Karpas-422 (cell line): Measurements from ENCODE around the gene ULK1. TPM values are rescaled to one million over a fixed set of nuclear protein-coding genes. Genes with fewer than 3 reads are reported as not detected.

Source experiments
- DNase-seq: peaks from one replicate; pipeline ENCODE4 v3.0.0-alpha.2; 2015
- H2AFZ ChIP-seq: fragments of 200-600 bp; sonication (generic); 2 replicates; pipeline ENCODE4 v1.6.1; 2014; ENCODE audit warnings: antibody characterized with exemption, low read length, mixed read lengths
- H3K27ac ChIP-seq: fragments of 200-600 bp; sonication (generic); 2 replicates; pipeline ENCODE4 v1.5.1; 2014; ENCODE audit warnings: mild to moderate bottlenecking, low read length, moderate library complexity
- H3K27me3 ChIP-seq: fragments of 200-600 bp; sonication (generic); 2 replicates; pipeline ENCODE4 v1.6.1; 2014; ENCODE audit warnings: low read length, mixed read lengths
- H3K36me3 ChIP-seq: fragments of 200-600 bp; sonication (generic); 2 replicates; pipeline ENCODE4 v1.6.1; 2014; ENCODE audit warnings: low read length, mixed read lengths; ENCODE audit not compliant: insufficient read depth
- H3K4me1 ChIP-seq: fragments of 200-600 bp; sonication (generic); 2 replicates; pipeline ENCODE4 v1.6.1; 2014; ENCODE audit warnings: mild to moderate bottlenecking, low read length, mixed read lengths
- H3K4me2 ChIP-seq: fragments of 200-600 bp; sonication (generic); 2 replicates; pipeline ENCODE4 v1.6.1; 2014; ENCODE audit warnings: low read length, low read depth, mild to moderate bottlenecking; ENCODE audit not compliant: poor library complexity, severe bottlenecking
- H3K4me3 ChIP-seq: fragments of 200-600 bp; sonication (generic); 2 replicates; pipeline ENCODE4 v1.5.1; 2014; ENCODE audit warnings: mild to moderate bottlenecking, antibody characterized with exemption, low read length, mixed read lengths
- H3K79me2 ChIP-seq: fragments of 200-600 bp; sonication (generic); 2 replicates; pipeline ENCODE4 v1.6.1; 2014; ENCODE audit warnings: mild to moderate bottlenecking, low read length, mixed read lengths
- H3K9ac ChIP-seq: fragments of 200-600 bp; sonication (generic); 2 replicates; pipeline ENCODE4 v1.6.0; 2014; ENCODE audit warnings: low read length
- H3K9me2 ChIP-seq: fragments of 200-600 bp; sonication (generic), shearing (Covaris generic); replicated peaks from 2 replicates; pipeline ENCODE4 v1.6.0; 2014; ENCODE audit warnings: mild to moderate bottlenecking, low read length, moderate library complexity; ENCODE audit not compliant: insufficient read depth
- H3K9me3 ChIP-seq: fragments of 300-700, 200-600 bp; sonication (generic); 2 replicates; pipeline ENCODE4 v1.6.1; 2014; ENCODE audit warnings: low read length, mixed read lengths
- H4K20me1 ChIP-seq: fragments of 200-600 bp; sonication (generic); 2 replicates; pipeline ENCODE4 v1.6.1; 2014; ENCODE audit warnings: mild to moderate bottlenecking, antibody characterized with exemption, low read length, low read depth; ENCODE audit not compliant: insufficient read depth
- total RNA-seq: library from RNA; depleted of rRNA; stranded (reverse); fragments of >200 nt; shearing (Covaris generic); gene quantifications from 2 replicates; pipeline ENCODE4 v1.2.3, GENCODE V29; 2014; ENCODE audit warnings: low replicate concordance

Gene ULK1
- total RNA-seq, 1 experiment from 2014 or later, result 6.9 TPM

- no peak for DNase-seq
- no peak overlapping the region for H3K9ac ChIP-seq
These were observed 36.2 kb upstream of the ULK1 start for GRCh38 chr12:131857908-131858850.

GRCh38 chr12:131860472-131861260, 33.8 kb upstream of the ULK1 start:
- no peaks in the 10 kb centered on the region for H3K9me3 ChIP-seq
- no peak overlapping the region; the same call in 1 of the 2 replicates for H3K4me3 ChIP-seq
- peak overlapping the region; percentile 26 for H3K4me2 ChIP-seq
- H3K9ac ChIP-seq, result peak overlapping the region; percentile 33; the same call in 1 of the 2 replicates
- no peak overlapping the region for H3K27ac ChIP-seq
- no peaks in the 10 kb centered on the region for H3K79me2 ChIP-seq
- no peak overlapping the region; the same call in 1 of the 2 replicates for H2AFZ ChIP-seq
- H3K27me3 ChIP-seq, result no peaks in the 10 kb centered on the region
- H4K20me1 ChIP-seq, result no peaks in the 10 kb centered on the region
- peaks cover 9% of the 10 kb centered on the region; the same call in 1 of the 2 replicates for H3K4me1 ChIP-seq
- peak; percentile 56 for DNase-seq
- no peaks in the 10 kb centered on the region for H3K9me2 ChIP-seq
- no peaks in the 10 kb centered on the region for H3K36me3 ChIP-seq

More at GRCh38 chr12:131857908-131858850, 36.2 kb upstream of the ULK1 start:
- H3K4me3 ChIP-seq, result no peak overlapping the region
- H3K4me2 ChIP-seq, result no peak overlapping the region
- no peaks in the 10 kb centered on the region for H3K79me2 ChIP-seq
- H3K9me3 ChIP-seq, result no peaks in the 10 kb centered on the region
- peaks cover 9% of the 10 kb centered on the region; the same call in 1 of the 2 replicates for H3K4me1 ChIP-seq
- H3K27me3 ChIP-seq, result no peaks in the 10 kb centered on the region
- H4K20me1 ChIP-seq, result no peaks in the 10 kb centered on the region
- no peaks in the 10 kb centered on the region for H3K36me3 ChIP-seq
- H2AFZ ChIP-seq, result no peak overlapping the region
- H3K27ac ChIP-seq, result no peak overlapping the region
- no peaks in the 10 kb centered on the region for H3K9me2 ChIP-seq

- H3K27me3 ChIP-seq, result no peaks in the 10 kb centered on the region
- H3K9me3 ChIP-seq, result no peaks in the 10 kb centered on the region
- no peaks in the 10 kb centered on the region for H3K36me3 ChIP-seq
- no peaks in the 10 kb centered on the region for H4K20me1 ChIP-seq
- H3K9ac ChIP-seq, result peak overlapping the region; percentile 33; the same call in 1 of the 2 replicates
- H3K9me2 ChIP-seq, result no peaks in the 10 kb centered on the region
- no peak overlapping the region for H3K27ac ChIP-seq
- H3K4me2 ChIP-seq, result no peak overlapping the region
- peaks cover 9% of the 10 kb centered on the region; the same call in 1 of the 2 replicates for H3K4me1 ChIP-seq
- H3K79me2 ChIP-seq, result no peaks in the 10 kb centered on the region
- no peak overlapping the region; the same call in 1 of the 2 replicates for H2AFZ ChIP-seq
- H3K4me3 ChIP-seq, result no peak overlapping the region
- DNase-seq, result no peak
These were observed 33.0 kb upstream of the ULK1 start for GRCh38 chr12:131861261-131862083.

GRCh38 chr12:131862084-131862441, 32.4 kb upstream of the ULK1 start:
- Histone ChIP-seq H3K9me2 (no peaks in the 10 kb centered on the region), H4K20me1 (no peaks in the 10 kb centered on the region), H3K9me3 (no peaks in the 10 kb centered on the region), H3K79me2 (no peaks in the 10 kb centered on the region), H3K4me2 (no peak overlapping the region), H3K36me3 (no peaks in the 10 kb centered on the region), H3K4me1 (peaks cover 9% of the 10 kb centered on the region; the same call in 1 of the 2 replicates), H3K27ac (no peak overlapping the region), H2AFZ (no peak overlapping the region), H3K27me3 (no peaks in the 10 kb centered on the region), H3K4me3 (no peak overlapping the region), H3K9ac (no peak overlapping the region)
- no peak for DNase-seq

GRCh38 chr12:131862600-131862993, 31.8 kb upstream of the ULK1 start:
- Histone ChIP-seq H3K4me3 (no peak overlapping the region), H3K4me1 (peaks cover 9% of the 10 kb centered on the region; the same call in 1 of the 2 replicates), H3K4me2 (no peak overlapping the region)

GRCh38 chr12:131862994-131863710, 31.3 kb upstream of the ULK1 start:
- Histone ChIP-seq H3K27me3 (no peaks in the 10 kb centered on the region), H4K20me1 (no peaks in the 10 kb centered on the region), H3K4me2 (no peak overlapping the region), H3K4me3 (no peak overlapping the region), H3K9me2 (no peaks in the 10 kb centered on the region), H3K27ac (no peak overlapping the region), H3K79me2 (no peaks in the 10 kb centered on the region), H3K4me1 (peaks cover 9% of the 10 kb centered on the region; the same call in 1 of the 2 replicates), H3K9ac (no peak overlapping the region), H2AFZ (no peak overlapping the region), H3K36me3 (no peaks in the 10 kb centered on the region), H3K9me3 (no peaks in the 10 kb centered on the region)
- DNase-seq, result no peak

More at GRCh38 chr12:131862600-131862993, 31.8 kb upstream of the ULK1 start:
- no peaks in the 10 kb centered on the region for H4K20me1 ChIP-seq
- H3K27me3 ChIP-seq, result no peaks in the 10 kb centered on the region
- H3K27ac ChIP-seq, result no peak overlapping the region
- H3K36me3 ChIP-seq, result no peaks in the 10 kb centered on the region
- H2AFZ ChIP-seq, result no peak overlapping the region
- no peak overlapping the region for H3K9ac ChIP-seq
- no peaks in the 10 kb centered on the region for H3K79me2 ChIP-seq
- H3K9me2 ChIP-seq, result no peaks in the 10 kb centered on the region
- DNase-seq, result no peak
- no peaks in the 10 kb centered on the region for H3K9me3 ChIP-seq

- H4K20me1 ChIP-seq, result no peaks in the 10 kb centered on the region
- H2AFZ ChIP-seq, result no peak overlapping the region
- H3K9me2 ChIP-seq, result no peaks in the 10 kb centered on the region
- no peaks in the 10 kb centered on the region for H3K27me3 ChIP-seq
- H3K4me3 ChIP-seq, result no peak overlapping the region
- H3K9me3 ChIP-seq, result no peaks in the 10 kb centered on the region
- H3K4me2 ChIP-seq, result no peak overlapping the region
- no peaks in the 10 kb centered on the region for H3K36me3 ChIP-seq
- peaks cover 9% of the 10 kb centered on the region; the same call in 1 of the 2 replicates for H3K4me1 ChIP-seq
- no peak for DNase-seq
- H3K79me2 ChIP-seq, result no peaks in the 10 kb centered on the region
- no peak overlapping the region for H3K9ac ChIP-seq
- no peak overlapping the region for H3K27ac ChIP-seq
These were observed 30.6 kb upstream of the ULK1 start for GRCh38 chr12:131863711-131864396.
